Mesenchymal stem cell (in vitro differentiated cells and primary cell): ENCODE results near the gene NAALADL2.

ENCODE experiments used
- DNase-seq: peaks from one replicate; pipeline ENCODE4 v3.0.0-alpha.2; 2013
- H2AFZ ChIP-seq: one replicate; pipeline ENCODE4 v1.6.1; 2013; ENCODE audit warnings: low read depth, mild to moderate bottlenecking, control low read depth, inconsistent platforms, low read length, moderate library complexity
- H2AK5ac ChIP-seq: 2 replicates; pipeline ENCODE4 v1.6.1; 2013; ENCODE audit warnings: low read length, moderate library complexity, mild to moderate bottlenecking, inconsistent platforms; ENCODE audit not compliant: severe bottlenecking
- H2BK120ac ChIP-seq: one replicate; pipeline ENCODE4 v1.6.1; 2013; ENCODE audit warnings: low read depth, mild to moderate bottlenecking, inconsistent platforms, low read length, moderate library complexity
- H2BK12ac ChIP-seq, 2 experiments: one replicate each; pipeline ENCODE4 v1.6.1; 2013; ENCODE audit warnings: inconsistent platforms in 2 of 2, low read length in 2 of 2, mild to moderate bottlenecking in 2 of 2, moderate library complexity in 2 of 2, control low read depth in 1 of 2
- H2BK15ac ChIP-seq: one replicate; pipeline ENCODE4 v1.6.1; 2013; ENCODE audit warnings: mild to moderate bottlenecking, low read depth, inconsistent platforms; ENCODE audit not compliant: poor library complexity, severe bottlenecking
- H2BK5ac ChIP-seq: 2 replicates; pipeline ENCODE4 v1.6.1; 2013; ENCODE audit warnings: low read depth, mild to moderate bottlenecking, low read length, control low read depth, inconsistent platforms; ENCODE audit not compliant: poor library complexity, severe bottlenecking
- H3K14ac ChIP-seq, 2 experiments: one replicate each; pipeline ENCODE4 v1.6.1; 2013; ENCODE audit warnings: inconsistent platforms in 2 of 2, low read length in 2 of 2, control low read depth in 1 of 2, mild to moderate bottlenecking in 1 of 2, moderate library complexity in 1 of 2
- H3K18ac ChIP-seq, 2 experiments: one replicate each; pipeline ENCODE4 v1.6.1; 2013; ENCODE audit warnings: inconsistent platforms in 2 of 2, low read length in 2 of 2, control low read depth in 1 of 2, low read depth in 1 of 2, mild to moderate bottlenecking in 1 of 2
- H3K23ac ChIP-seq, 2 experiments: one replicate each; pipeline ENCODE4 v1.6.1; 2013; ENCODE audit warnings: inconsistent platforms in 2 of 2, low read length in 2 of 2, mild to moderate bottlenecking in 2 of 2, moderate library complexity in 2 of 2, control low read depth in 1 of 2
- H3K27ac ChIP-seq: 2 replicates; pipeline ENCODE4 v1.5.1; 2013; ENCODE audit warnings: mild to moderate bottlenecking, moderate library complexity, low read length, control low read depth, inconsistent platforms; ENCODE audit not compliant: poor library complexity, severe bottlenecking
- H3K27me3 ChIP-seq, 2 experiments: 2 replicates each; pipeline versions ENCODE4 v1.6.1 to v1.7.0; 2013; ENCODE audit warnings: low read length in 2 of 2, mild to moderate bottlenecking in 2 of 2, moderate library complexity in 2 of 2, control low read depth in 1 of 2, inconsistent platforms in 1 of 2; ENCODE audit not compliant: control insufficient read depth in 1 of 2, insufficient read depth in 1 of 2
- H3K36me3 ChIP-seq, 2 experiments: 2 replicates each; pipeline versions ENCODE4 v1.6.1 to v1.7.0; 2013; ENCODE audit warnings: low read length in 2 of 2, control low read depth in 1 of 2, inconsistent platforms in 1 of 2, low read depth in 1 of 2, mild to moderate bottlenecking in 1 of 2; ENCODE audit not compliant: insufficient read depth in 2 of 2, control insufficient read depth in 1 of 2
- H3K4ac ChIP-seq, 2 experiments: one replicate each; pipeline ENCODE4 v1.6.1; 2013; ENCODE audit warnings: inconsistent platforms in 2 of 2, low read length in 2 of 2, mild to moderate bottlenecking in 2 of 2, moderate library complexity in 2 of 2, control low read depth in 1 of 2, low read depth in 1 of 2
- H3K4me1 ChIP-seq: 2 replicates; pipeline ENCODE4 v1.6.1; 2013; ENCODE audit warnings: low read depth, low read length, control low read depth; ENCODE audit not compliant: control insufficient read depth, insufficient read depth
- H3K4me2 ChIP-seq: 2 replicates; pipeline ENCODE4 v1.6.1; 2013; ENCODE audit warnings: low read length, mild to moderate bottlenecking, inconsistent platforms; ENCODE audit not compliant: poor library complexity, severe bottlenecking
- H3K4me3 ChIP-seq, 2 experiments: 2 replicates each; pipeline versions ENCODE4 v1.5.1 to v1.7.0; 2013; ENCODE audit warnings: low read length in 2 of 2, mild to moderate bottlenecking in 2 of 2, control low read depth in 1 of 2, low read depth in 1 of 2; ENCODE audit not compliant: insufficient read depth in 1 of 2
- H3K79me1 ChIP-seq: replicated peaks from 2 replicates; pipeline ENCODE4 v1.6.1; 2013; ENCODE audit warnings: mild to moderate bottlenecking, control low read depth, low read length, inconsistent platforms; ENCODE audit not compliant: poor library complexity, severe bottlenecking
- H3K9ac ChIP-seq: 2 replicates; pipeline ENCODE4 v1.7.0; 2013; ENCODE audit warnings: mild to moderate bottlenecking, low read length, moderate library complexity
- H3K9me3 ChIP-seq: 2 replicates; pipeline ENCODE4 v1.7.0; 2013; ENCODE audit warnings: mild to moderate bottlenecking, low read length; ENCODE audit not compliant: control insufficient read depth
- H4K8ac ChIP-seq: one replicate; pipeline ENCODE4 v1.6.1; 2013; ENCODE audit warnings: inconsistent platforms, mild to moderate bottlenecking, low read length, moderate library complexity
- H4K91ac ChIP-seq: one replicate; pipeline ENCODE4 v1.6.1; 2013; ENCODE audit warnings: mild to moderate bottlenecking, low read length, inconsistent platforms
- WGBS: methylation state at CpG from one replicate; pipeline ENCODE4 v1.1.7; 2013; ENCODE audit warnings: mixed read lengths; 5-methylcytosine and 5-hydroxymethylcytosine counted together

NAALADL2 gene

GRCh38 chr3:174907628-174908407 lies 48.7 kb downstream of the NAALADL2 start:
- Histone ChIP-seq H3K23ac (no peak overlapping the region), H3K9me3 (no peaks in the 10 kb centered on the region), H2BK12ac (no peak overlapping the region), H2BK15ac (no peak overlapping the region), H3K14ac (no peak overlapping the region), H3K36me3 (no peaks in the 10 kb centered on the region), H3K4me3 (no peak overlapping the region), H2BK5ac (no peak overlapping the region), H2BK120ac (no peak overlapping the region), H2AK5ac (no peak overlapping the region), H3K18ac (no peak overlapping the region), H3K9ac (no peak overlapping the region), H3K4me1 (no peaks in the 10 kb centered on the region), H4K91ac (no peak overlapping the region), H4K8ac (no peak overlapping the region), H2AFZ (no peak overlapping the region), H3K27ac (no peak overlapping the region), H3K79me1 (no peaks in the 10 kb centered on the region), H3K4ac (no peak overlapping the region), H3K4me2 (no peak overlapping the region), H3K27me3 (no peaks in the 10 kb centered on the region)
- 99% methylated on average over 2 of the region's 4 CpGs for WGBS
- no peak for DNase-seq

GRCh38 chr3:174931473-174932353 lies 72.6 kb downstream of the NAALADL2 start:
- no peaks in the 10 kb centered on the region for H3K36me3 ChIP-seq
- H2BK12ac ChIP-seq = no peak overlapping the region
- H3K4me2 ChIP-seq = no peak overlapping the region
- no peak overlapping the region for H2BK15ac ChIP-seq
- H3K18ac ChIP-seq = no peak overlapping the region
- H3K14ac ChIP-seq = no peak overlapping the region
- no peak overlapping the region for H2AK5ac ChIP-seq
- no peak overlapping the region for H3K27ac ChIP-seq
- no peak overlapping the region for H2BK5ac ChIP-seq
- no peak overlapping the region for H2AFZ ChIP-seq
- H3K23ac ChIP-seq = no peak overlapping the region
- no peak for DNase-seq
- H3K4ac ChIP-seq = no peak overlapping the region
- no peak overlapping the region for H3K9ac ChIP-seq
- H3K4me1 ChIP-seq = no peaks in the 10 kb centered on the region
- no peak overlapping the region for H2BK120ac ChIP-seq
- H3K4me3 ChIP-seq = no peak overlapping the region
- H3K79me1 ChIP-seq = no peaks in the 10 kb centered on the region
- H4K91ac ChIP-seq = no peak overlapping the region
- WGBS = 27% methylated on average over 2 of the region's 2 CpGs
- H3K27me3 ChIP-seq = no peaks in the 10 kb centered on the region
- H4K8ac ChIP-seq = no peak overlapping the region
- H3K9me3 ChIP-seq = no peaks in the 10 kb centered on the region

DNA sequence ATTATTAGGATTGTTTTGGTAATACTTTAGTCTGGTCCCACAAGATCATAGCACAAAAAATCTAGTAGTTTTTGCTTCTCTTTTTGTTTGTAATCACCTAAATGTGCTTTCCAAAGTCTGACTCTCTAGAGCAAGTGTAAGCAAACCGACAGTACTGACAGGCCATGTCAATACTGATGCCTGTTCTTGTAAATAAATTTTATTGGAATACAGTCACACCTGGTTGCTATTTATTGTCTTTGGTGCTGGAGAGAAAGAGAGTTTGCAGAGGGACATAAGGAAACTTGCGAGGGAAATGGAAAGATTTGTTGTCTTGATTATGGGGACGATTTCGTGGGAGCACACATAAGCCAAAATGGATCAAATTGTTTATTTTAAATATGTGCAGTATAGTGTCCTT lies 77.5 kb downstream of the NAALADL2 start:
- Histone ChIP-seq H2BK12ac (no peak overlapping the region), H3K4me2 (no peak overlapping the region), H3K27me3 (no peaks in the 10 kb centered on the region), H3K79me1 (no peaks in the 10 kb centered on the region), H3K4me3 (no peak overlapping the region), H3K27ac (no peak overlapping the region), H4K8ac (no peak overlapping the region), H2BK120ac (no peak overlapping the region), H2AK5ac (no peak overlapping the region), H3K14ac (no peak overlapping the region), H3K23ac (no peak overlapping the region), H2BK5ac (no peak overlapping the region), H3K9me3 (peaks cover under 1% of the 10 kb centered on the region), H3K18ac (no peak overlapping the region), H3K9ac (no peak overlapping the region), H3K4ac (no peak overlapping the region), H4K91ac (no peak overlapping the region), H2BK15ac (no peak overlapping the region), H2AFZ (no peak overlapping the region), H3K4me1 (no peaks in the 10 kb centered on the region), H3K36me3 (no peaks in the 10 kb centered on the region)
- DNase-seq = no peak
- 88% methylated on average over 1 of the region's 4 CpGs for WGBS

DNA sequence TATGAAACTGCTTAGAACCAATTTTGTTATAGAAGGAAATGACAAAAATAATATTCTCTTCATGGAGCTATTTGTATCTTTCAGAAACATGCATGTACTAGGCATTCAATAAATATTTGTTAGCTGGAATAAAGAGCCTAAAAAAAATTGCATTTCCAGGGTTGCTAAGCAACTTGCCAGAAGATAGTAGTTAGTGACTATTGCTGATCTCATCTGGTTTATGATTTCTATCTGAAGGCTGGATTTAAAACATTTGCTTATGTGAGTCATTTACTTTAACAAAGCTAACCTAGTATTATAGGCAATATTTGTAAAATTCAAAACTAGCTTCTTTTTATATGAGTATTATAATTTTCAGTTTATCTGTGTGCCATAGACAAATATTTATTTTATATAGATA lies 78.3 kb downstream of the NAALADL2 start:
- H3K79me1 ChIP-seq = no peaks in the 10 kb centered on the region
- H2BK5ac ChIP-seq = no peak overlapping the region
- no peak overlapping the region for H2BK15ac ChIP-seq
- no peak overlapping the region for H2AFZ ChIP-seq
- no peak overlapping the region for H3K14ac ChIP-seq
- H3K18ac ChIP-seq = no peak overlapping the region
- no peak overlapping the region for H2AK5ac ChIP-seq
- H3K9me3 ChIP-seq = peaks cover 6% of the 10 kb centered on the region
- H3K23ac ChIP-seq = no peak overlapping the region
- no peak overlapping the region for H2BK120ac ChIP-seq
- no peak overlapping the region for H3K27ac ChIP-seq
- H2BK12ac ChIP-seq = no peak overlapping the region
- no peak overlapping the region for H3K4me2 ChIP-seq
- no peak overlapping the region for H4K91ac ChIP-seq
- no peaks in the 10 kb centered on the region for H3K36me3 ChIP-seq
- peak overlapping the region; percentile 70 for H3K9ac ChIP-seq
- H3K27me3 ChIP-seq = no peaks in the 10 kb centered on the region
- no peaks in the 10 kb centered on the region for H3K4me1 ChIP-seq
- H3K4me3 ChIP-seq = no peak overlapping the region
- H3K4ac ChIP-seq = no peak overlapping the region
- DNase-seq = peak; percentile 68
- H4K8ac ChIP-seq = no peak overlapping the region
